Heart right ventricle (tissue), 16 donors: ENCODE data around the gene LIMCH1. TPM values are rescaled to one million over a fixed set of nuclear protein-coding genes. Genes with fewer than 3 reads are reported as not detected.

ENCODE experiments used
- ATAC-seq, 8 donors: fragments of 200-7000 bp; cut with Tn5 transposase; one replicate each; pipeline ENCODE4 v1.9.1; 2020; ENCODE audit warnings: mild to moderate bottlenecking in 8 of 8, moderate library complexity in 8 of 8, moderate number of reproducible peaks in 1 of 8
- DNase-seq, 2 donors: peaks; one replicate each; pipeline ENCODE4 v3.0.0-alpha.2; 2020
- H3K27ac ChIP-seq, 10 donors: fragments of 200-600 bp; sonication (generic) in 2 of 10; one replicate each; pipeline versions ENCODE4 v1.5.0 to v1.8.0; 2020 to 2022; ENCODE audit warnings: mild to moderate bottlenecking in 3 of 10
- H3K27me3 ChIP-seq, 7 donors: fragments of 200-600 bp; one replicate each; pipeline ENCODE4 v1.8.0; 2021 to 2022; ENCODE audit warnings: mild to moderate bottlenecking in 2 of 7
- H3K36me3 ChIP-seq, 9 donors: fragments of 200-600 bp; sonication (generic) in 1 of 9; one replicate each; pipeline versions ENCODE4 v1.5.0 to v1.8.0; 2020 to 2022; ENCODE audit warnings: mild to moderate bottlenecking in 2 of 9
- H3K4me1 ChIP-seq, 9 donors: fragments of 200-600 bp; sonication (generic) in 1 of 9; one replicate each; pipeline versions ENCODE4 v1.5.0 to v1.8.0; 2020 to 2022; ENCODE audit warnings: mild to moderate bottlenecking in 4 of 9
- H3K4me3 ChIP-seq, 10 donors: fragments of 200-600 bp; sonication (generic) in 2 of 10; one replicate each; pipeline versions ENCODE4 v1.5.0 to v1.8.0; 2020 to 2022; ENCODE audit warnings: mild to moderate bottlenecking in 7 of 10, moderate library complexity in 2 of 10
- H3K9me3 ChIP-seq, 11 donors: fragments of 200-600 bp in 10 of 11; sonication (generic) in 2 of 11; one replicate each; pipeline versions ENCODE4 v1.5.0 to v1.8.0; 2013 to 2022; ENCODE audit warnings: mild to moderate bottlenecking in 2 of 11, control low read depth in 1 of 11, moderate library complexity in 1 of 11
- whole genome bisulfite sequencing, 2 donors: extraction: QIAGEN DNeasy Blood & Tissue Kit; methylation state at CpG; one replicate each; pipeline ENCODE4 v1.1.7; 2013; ENCODE audit warnings: inconsistent platforms in 1 of 2; 5-methylcytosine and 5-hydroxymethylcytosine counted together
- intact Hi-C, 10 donors: fragments of 100-400 bp; cut with DNase I; formaldehyde crosslinking; loops; one replicate each; pipeline versions ENCODE4 v1.11.1 to v1.14.2; 2022
- polyA plus RNA-seq, 2 donors: library from polyadenylated mRNA; stranded (reverse); fragments of 200-250 nt; gene quantifications; one replicate each; pipeline ENCODE4 v1.2.3, GENCODE V29; 2013
- total RNA-seq, 10 donors: library from RNA; stranded (reverse); fragmentation: NEBNext Ultra II Directional in 3 of 10; extraction: Animal tissue kit (Norgen Biotek cat#: 25700) in 3 of 10; gene quantifications; one replicate each; pipeline versions ENCODE4 v1.2.1 to v1.2.4, GENCODE V29; 2021 to 2023
- TF ChIP-seq, protein P1 (sequence below), 9 donors: fragments of 200-600 bp; sonication (generic) in 2 of 9; IDR thresholded peaks; one replicate each; pipeline versions ENCODE4 v1.5.0 to v1.8.0; 2021 to 2022; ENCODE audit warnings: antibody characterized with exemption in 9 of 9, mild to moderate bottlenecking in 5 of 9, moderate library complexity in 1 of 9
- donor health status: Arrhythmogenic right ventricular cardiomyopathy.
- donor health status: ischemic (EF 13 %, LVEDD 7.1; RV severe dilation, severe dysfunction).
- donor health status: healthy with polysubstance abuse.
- donor health status: DM: no; HTN: yes; CAD: no.
- donor health status: DM: no; HTN: no; CAD: no.
- donor health status: ischemic (EF 25% LVEDD 6.9; RV normal size, moderate dysfunction).
- donor health status: ischemic (EF 25% LVEDD 5.7; RV mildly dilated, moderate dysfunction).
- donor health status: healthy.
- donor health status: DM: yes; HTN: yes; CAD: no.
- donor health status: Ischemic cardiomyopathy.
- donor health status: ischemic (EF 35%, LVEDD 5.7; RV mildly dilated, moderate dysfunction).
- donor health status: nonischemic (EF 11% LVEDD 7.7; RV severe dilation, severe dysfunction).
- donor health status: DM: yes; HTN: yes; CAD: no.
- donor health status: PGD.
- donor health status: ischemic (EF 29% LVEDD 5.4; RV normal size, mild dysfunction).
- donor health status: nonischemic (EF 23%, LVEDD 6.1; RV moderate dilation, normal function).

LIMCH1 gene
- total and polyA plus RNA-seq, 12 donors: 28.4 to 410 (median 280) TPM

DNA sequence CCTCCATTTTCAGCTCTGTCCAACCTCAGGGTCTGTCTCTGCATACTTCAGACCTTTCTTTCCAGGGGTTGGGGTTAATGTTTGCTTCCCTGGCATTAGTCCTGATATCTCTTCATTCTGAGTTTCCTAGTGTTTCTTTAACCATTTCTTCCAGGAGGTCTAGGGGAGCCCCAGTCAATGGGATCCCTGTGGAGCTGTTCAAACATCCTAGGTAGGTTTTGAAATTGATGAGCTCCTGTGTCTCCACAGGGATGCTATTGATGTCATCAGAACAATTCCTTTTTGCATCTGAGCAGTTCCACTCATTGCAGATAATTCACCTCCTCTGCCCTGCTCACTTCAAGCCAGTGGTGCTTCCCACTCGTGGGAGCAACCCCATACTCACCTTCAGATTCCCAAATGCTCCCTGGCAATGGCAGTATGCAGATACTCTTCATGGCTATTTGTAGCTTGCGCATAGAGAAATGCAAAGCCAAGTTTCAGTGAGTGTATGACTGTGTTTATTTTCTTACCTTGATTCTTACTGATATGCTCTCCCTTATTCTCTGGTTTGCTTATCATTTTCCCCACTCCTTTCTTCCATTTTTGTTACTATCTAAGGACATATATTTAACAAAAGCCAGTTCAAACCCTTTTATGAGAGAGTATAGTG, 33.7 kb upstream of the LIMCH1 start:
- Histone ChIP-seq H3K27ac (peak overlapping the region in 1 of 10 donors; percentile 68), H3K9me3 (no peaks in the 10 kb centered on the region), H3K36me3 (peaks cover 0 to 25% (median 0%) of the 10 kb centered on the region in 9 donors), H3K4me1 (peaks cover 0 to 41% (median 19%) of the 10 kb centered on the region in 9 donors), H3K4me3 (no peak overlapping the region), H3K27me3 (no peaks in the 10 kb centered on the region)
- TF ChIP-seq, protein P1, sequence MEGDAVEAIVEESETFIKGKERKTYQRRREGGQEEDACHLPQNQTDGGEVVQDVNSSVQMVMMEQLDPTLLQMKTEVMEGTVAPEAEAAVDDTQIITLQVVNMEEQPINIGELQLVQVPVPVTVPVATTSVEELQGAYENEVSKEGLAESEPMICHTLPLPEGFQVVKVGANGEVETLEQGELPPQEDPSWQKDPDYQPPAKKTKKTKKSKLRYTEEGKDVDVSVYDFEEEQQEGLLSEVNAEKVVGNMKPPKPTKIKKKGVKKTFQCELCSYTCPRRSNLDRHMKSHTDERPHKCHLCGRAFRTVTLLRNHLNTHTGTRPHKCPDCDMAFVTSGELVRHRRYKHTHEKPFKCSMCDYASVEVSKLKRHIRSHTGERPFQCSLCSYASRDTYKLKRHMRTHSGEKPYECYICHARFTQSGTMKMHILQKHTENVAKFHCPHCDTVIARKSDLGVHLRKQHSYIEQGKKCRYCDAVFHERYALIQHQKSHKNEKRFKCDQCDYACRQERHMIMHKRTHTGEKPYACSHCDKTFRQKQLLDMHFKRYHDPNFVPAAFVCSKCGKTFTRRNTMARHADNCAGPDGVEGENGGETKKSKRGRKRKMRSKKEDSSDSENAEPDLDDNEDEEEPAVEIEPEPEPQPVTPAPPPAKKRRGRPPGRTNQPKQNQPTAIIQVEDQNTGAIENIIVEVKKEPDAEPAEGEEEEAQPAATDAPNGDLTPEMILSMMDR (IDR thresholded peaks at IDR 0.05): no peak
- DNase-seq (no peak), ATAC-seq (peak in 1 of 8 donors; percentile 11)
- 80 to 84% methylated on average over 2 of the region's 2 CpGs for whole genome bisulfite sequencing, 2 donors
- intact Hi-C loops: no loop called here

DNA sequence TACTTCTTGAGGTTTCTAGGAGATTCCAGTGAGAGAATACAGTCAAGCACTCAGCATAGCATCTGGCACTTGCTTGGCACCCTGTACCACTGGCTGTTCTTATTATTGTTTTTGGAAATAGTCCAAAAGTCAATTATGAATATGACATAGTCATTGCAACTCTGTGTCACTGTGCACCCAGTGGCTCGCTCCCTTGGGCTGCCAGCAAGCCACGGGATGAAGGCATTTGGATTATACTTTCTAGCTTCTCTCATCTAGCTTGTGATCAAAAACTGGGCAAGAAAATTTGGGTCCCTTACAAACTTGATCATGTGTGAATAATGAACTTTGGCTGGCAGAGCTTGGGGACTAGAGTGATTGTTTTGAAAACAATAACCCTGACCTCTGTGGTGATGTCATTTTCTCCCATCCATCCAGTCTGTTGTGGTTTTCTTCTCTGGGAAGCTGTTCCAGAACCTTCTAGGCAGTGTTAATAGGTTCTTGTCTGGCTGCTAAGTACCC, 32.7 kb upstream of the LIMCH1 start:
- Histone ChIP-seq H3K27me3 (no peaks in the 10 kb centered on the region), H3K9me3 (no peaks in the 10 kb centered on the region), H3K4me3 (no peak overlapping the region), H3K4me1 (peaks cover 0 to 47% (median 23%) of the 10 kb centered on the region in 9 donors), H3K27ac (peak overlapping the region in 6 of 10 donors; percentile 13 to 68 (median 34)), H3K36me3 (peaks cover 0 to 25% (median 0%) of the 10 kb centered on the region in 9 donors)
- TF ChIP-seq, protein P1 (IDR thresholded peaks at IDR 0.05): no peak
- 43 to 48% methylated on average over 2 of the region's 2 CpGs for WGBS, 2 donors
- intact Hi-C loops: no loop called here
- DNase-seq (no peak), ATAC-seq (peak in 7 of 8 donors; percentile 59 to 91 (median 77))

DNA sequence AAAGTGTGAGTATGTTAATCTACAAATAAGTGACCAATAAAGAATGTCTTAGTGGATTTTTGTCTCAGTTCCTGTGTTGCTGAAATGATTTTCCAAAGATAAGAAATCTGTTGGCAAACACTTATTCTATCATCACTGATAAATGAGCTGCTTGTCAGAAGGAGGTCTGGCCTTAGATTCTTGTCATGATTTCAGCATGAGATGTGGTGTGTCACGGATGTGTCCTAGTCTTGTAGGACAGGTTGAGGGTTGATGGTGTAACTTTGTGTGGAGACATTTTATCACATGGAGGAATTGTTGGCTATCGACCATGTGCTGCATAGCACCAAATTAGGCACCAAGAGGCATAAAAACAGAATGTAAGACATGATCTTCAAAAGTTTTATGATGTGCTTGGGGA, 31.8 kb upstream of the LIMCH1 start:
- intact Hi-C loops: no loop called here
- DNase-seq (no peak), ATAC-seq (no peak)
- Histone ChIP-seq H3K4me1 (peaks cover 0 to 47% (median 23%) of the 10 kb centered on the region in 9 donors), H3K27me3 (no peaks in the 10 kb centered on the region), H3K36me3 (peaks cover 0 to 19% (median 0%) of the 10 kb centered on the region in 9 donors), H3K27ac (peak overlapping the region in 1 of 10 donors; percentile 68), H3K4me3 (no peak overlapping the region), H3K9me3 (no peaks in the 10 kb centered on the region)
- TF ChIP-seq, protein P1 (IDR thresholded peaks at IDR 0.05): no peak
- 81 to 89% methylated on average over 2 of the region's 2 CpGs for WGBS, 2 donors

DNA sequence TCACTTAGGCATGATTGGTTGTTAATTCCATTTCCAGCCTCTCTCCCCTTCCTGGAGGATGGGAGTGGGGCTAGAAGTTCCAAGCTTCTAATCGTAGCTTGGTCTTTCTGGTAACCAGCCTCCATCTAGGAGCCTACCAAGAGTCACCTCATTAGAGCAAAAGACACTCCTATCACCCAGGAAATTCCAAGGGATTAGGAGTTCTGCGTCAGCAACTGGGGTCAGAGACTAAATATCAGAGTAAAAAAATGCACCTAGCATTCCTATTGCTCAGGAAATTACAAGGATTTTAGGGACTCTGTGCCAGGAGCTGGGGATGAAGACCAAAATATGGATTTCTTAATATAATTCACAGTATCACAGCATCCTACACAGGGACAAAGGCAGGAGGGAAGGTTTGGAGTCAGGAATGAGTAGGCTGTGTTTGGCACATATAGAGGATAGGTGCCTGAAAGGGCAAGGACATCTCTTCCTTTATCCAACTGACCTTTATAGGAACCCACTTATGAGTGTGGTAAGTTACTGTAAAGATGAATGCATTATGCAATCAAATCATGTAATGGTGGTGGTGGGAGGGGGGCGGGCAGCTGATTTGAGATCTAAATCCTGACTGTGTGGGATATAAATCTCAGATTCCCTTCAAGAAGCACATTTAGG, 30.5 kb upstream of the LIMCH1 start:
- WGBS, 2 donors: 81 to 85% methylated on average over 3 of the region's 3 CpGs
- H3K27ac ChIP-seq: no peak overlapping the region

More for the DNA sequence above, 30.5 kb upstream of the LIMCH1 start:
- H3K27me3 ChIP-seq: no peaks in the 10 kb centered on the region
- H3K36me3 ChIP-seq: peaks cover 0 to 25% (median 0%) of the 10 kb centered on the region in 9 donors
- intact Hi-C loops: no loop called here
- no peaks in the 10 kb centered on the region for H3K9me3 ChIP-seq
- H3K4me3 ChIP-seq: no peak overlapping the region
- peaks cover 0 to 47% (median 23%) of the 10 kb centered on the region in 9 donors for H3K4me1 ChIP-seq
- TF ChIP-seq, protein P1 (IDR thresholded peaks at IDR 0.05): no peak
- DNase-seq (no peak), ATAC-seq (no peak)
